ENCODE results near the gene DLAT.

- TF ChIP-seq CTCF (conservative IDR thresholded peaks at IDR 0.05): no peak
- no peak for TF ChIP-seq ZFX (IDR thresholded peaks at IDR 0.05)
Measured at GRCh38 chr11:112037527-112037926, 12.3 kb downstream of the DLAT start.
